NCI-H1092 (cell line): ENCODE results near the gene HOXA6.

Experiments used
- DNase-seq: peaks from one replicate; lab custom pipeline; 2025; lab: John Stamatoyannopoulos, UW

The HOXA6 gene

DNA sequence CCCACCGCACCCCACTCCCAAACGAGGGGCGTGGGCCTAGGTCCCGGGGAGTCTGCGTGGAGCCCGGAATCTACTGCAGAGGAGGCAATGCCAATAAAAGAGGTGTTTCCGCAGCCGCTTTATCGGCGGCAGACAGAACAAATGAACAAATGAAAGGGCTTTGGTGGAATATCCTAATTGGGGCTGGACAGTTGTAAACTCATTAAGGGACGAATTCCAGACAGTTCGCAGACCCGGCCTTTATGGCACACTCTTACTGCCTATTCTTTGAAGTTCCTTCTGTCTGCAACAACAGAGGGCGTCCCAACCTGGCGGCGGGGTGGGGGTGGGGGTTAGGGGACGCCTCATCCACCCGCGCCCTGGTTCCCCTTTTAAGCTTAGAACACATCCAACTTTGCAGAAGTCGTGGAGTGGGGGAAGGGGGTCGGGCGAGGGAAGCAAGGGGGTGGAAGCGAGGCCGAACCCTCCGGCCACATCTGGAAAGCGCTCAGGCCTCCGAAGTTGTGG lies 13.7 kb upstream of the HOXA6 start:
- DNase-seq = no peak

GRCh38 chr7:27160546-27161213 lies 13.1 kb upstream of the HOXA6 start:
- peak; percentile 82 for DNase-seq

DNA sequence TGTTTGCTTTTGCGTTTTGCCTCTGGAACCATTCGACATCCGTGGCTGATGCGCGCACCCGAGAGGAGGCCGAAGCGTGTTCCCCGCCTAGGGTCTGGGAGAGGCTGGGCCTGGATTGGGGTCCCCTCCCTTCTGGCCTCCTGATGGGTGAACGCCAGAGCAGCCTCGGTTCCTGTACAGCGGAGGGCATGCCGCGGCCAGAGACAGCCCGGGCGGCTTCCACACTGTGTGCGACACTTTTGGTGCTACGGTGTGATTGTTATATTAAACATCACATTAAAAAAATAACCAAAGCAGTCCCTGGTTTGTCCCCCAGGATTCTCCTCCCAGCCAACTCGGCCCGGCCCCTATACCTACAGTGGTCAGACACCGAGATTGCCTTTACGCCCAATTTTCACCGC lies 12.6 kb upstream of the HOXA6 start:
- DNase-seq = peak; percentile 59

- DNase-seq = no peak
These were observed 11.9 kb upstream of the HOXA6 start for GRCh38 chr7:27159266-27160144.

- DNase-seq = no peak
These were observed 11.1 kb upstream of the HOXA6 start for GRCh38 chr7:27158436-27159265.

DNA sequence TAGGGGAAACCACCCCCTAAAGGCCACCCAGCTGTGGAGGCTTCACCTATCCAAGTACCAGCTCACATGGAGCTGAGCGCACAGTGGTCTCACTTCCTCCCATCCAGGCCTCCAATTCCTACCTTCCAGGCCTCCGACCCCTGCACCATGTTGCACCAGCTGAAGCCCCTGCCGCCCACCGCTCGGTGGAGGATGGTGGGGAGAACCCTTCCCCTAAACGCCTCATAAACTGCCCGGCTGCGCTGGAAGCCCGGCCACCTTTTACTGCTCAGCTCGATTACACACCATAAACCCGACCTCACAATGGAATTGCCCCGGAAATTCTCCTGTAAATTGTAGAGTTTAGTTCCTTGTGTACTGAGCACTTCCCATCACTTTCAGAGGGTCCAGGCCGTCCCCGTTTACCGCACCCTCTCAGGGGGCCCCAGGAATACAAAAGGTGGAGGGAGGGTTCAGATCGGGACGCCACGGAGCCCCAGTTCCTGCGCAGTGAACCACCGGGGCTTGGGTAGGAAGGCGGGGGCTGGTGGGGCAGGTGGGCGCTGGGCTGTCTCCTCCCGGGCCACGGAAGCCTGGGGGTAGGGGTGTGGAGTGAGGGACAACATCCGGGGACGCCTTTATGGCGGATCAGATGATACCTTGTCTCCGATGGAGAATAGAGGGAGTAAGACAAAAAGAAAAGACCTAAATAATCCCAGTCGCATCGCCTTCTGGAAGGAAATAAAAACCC lies 10.3 kb upstream of the HOXA6 start:
- no peak for DNase-seq

DNA sequence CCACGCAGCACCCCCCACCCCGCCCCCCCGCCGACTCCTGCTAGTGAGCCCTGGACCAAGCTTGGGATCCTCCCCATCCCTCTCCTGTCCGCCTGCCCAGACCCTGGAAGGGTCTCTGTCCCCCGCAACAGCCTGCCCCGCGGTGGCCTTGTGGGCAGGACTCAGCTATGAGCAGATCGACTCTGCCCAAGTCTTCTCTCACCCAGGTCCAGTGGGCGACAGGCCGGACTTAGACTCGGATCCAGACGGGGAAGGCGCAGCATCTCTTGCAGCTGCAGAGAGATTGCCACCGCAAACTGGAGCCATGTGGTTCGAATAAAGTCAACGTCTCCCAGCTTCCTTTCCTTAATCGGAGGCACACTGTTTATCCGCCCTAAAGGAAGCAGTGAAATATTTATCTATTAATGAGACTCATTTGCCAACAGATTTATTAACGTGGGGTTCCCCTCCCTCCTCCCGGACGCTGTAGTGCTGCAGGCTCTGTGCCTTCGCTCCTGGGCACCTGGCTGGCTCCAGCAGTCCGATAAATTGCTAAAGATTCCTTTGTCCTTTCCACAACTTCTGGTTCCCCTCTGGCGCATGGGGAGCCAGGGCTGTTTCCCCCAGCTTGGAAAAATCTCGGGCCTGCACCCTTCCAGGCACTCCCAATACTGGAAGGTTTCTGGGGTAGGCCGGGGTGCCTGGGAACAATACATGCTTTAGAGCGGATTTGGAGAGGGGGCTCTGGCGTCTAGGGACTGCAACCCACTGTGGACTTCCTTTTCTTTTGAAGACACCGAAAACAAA lies 9.5 kb upstream of the HOXA6 start:
- no peak for DNase-seq

DNA sequence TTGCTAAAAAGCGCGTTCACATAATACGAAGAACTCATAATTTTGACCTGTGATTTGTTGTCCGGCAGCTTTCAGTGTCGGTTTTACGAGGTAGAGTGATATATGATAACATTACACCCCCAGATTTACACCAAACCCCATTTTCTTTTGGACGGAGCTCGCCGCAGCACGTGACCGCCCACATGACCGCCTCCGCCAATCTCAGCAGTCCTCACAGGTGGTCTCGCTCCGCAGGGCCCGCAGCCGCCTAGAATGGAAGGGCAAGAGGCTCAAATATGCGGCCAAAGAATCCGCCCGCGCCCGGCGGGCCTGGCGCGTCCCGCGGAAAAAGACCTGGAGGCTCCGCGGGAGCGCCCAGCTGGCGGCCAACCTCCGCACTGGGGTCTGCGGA lies 8.9 kb upstream of the HOXA6 start, which contains the start of gene HOXA7:
HOXA7 (minus strand) TSS at position 168 of the 391 bp plus-strand sequence; CDS start at position 38, 130 bp downstream.
- peak; percentile 75 for DNase-seq

- peak; percentile 70 for DNase-seq
These were observed 8.4 kb upstream of the HOXA6 start for GRCh38 chr7:27155816-27156507.

DNA sequence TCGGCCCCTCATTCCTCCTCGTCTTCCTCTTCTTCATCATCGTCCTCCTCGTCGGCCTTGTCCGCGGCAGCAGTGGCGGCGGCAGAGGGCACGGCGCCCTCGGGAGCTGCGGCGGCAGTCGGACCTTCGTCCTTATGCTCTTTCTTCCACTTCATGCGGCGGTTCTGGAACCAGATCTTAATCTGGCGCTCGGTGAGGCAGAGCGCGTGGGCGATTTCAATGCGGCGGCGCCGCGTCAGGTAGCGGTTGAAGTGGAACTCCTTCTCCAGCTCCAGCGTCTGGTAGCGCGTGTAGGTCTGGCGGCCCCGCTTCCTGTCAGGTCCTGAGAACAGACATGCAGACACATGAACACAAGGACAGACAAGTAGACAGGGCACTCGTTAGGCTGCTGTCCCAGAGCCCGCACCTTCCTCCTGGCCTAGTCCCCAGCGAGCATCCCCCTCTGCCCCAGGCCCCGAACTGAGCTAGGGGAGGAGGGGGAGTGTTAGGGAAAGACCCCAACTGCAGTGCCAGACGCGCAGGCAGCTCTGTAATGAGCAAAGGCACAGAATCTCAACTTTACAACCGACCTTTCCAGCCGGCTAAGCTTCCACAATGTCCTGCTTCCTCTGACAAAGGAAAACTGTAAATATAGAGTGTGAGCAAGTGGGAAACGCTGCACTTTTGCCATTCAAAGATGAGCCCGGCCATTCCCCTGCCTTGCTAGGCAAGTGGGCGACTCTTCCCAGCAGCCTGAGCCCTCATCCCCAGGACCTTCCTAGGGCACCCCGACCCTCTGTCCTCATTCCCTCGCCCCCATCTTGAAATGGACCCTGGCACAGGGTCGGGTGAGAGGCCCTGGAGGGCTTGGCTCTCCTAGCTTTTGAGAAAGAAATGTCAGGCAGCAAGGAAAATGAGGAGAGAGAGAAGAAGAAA lies 7.6 kb upstream of the HOXA6 start:
- no peak for DNase-seq

DNA sequence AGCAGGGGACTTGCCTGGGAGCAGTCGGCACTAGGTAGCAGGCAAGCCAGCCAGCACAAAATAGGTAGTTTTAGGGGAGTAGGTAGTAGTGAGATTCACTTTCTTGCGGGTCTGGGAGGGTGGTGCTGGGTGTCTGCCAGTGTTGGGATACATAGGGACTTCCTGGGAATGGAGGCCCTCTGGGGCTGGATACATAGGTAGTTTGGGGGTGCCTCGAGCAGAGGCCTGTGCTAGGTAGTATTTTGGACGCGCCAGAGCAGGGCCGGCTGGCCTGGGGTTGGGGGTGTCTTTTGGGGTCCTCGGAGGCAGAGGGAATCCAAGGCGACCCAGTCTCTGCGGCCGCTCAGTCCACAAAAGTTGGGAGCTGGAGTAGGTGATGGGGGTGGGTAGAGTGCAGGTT lies 6.8 kb upstream of the HOXA6 start:
- DNase-seq = no peak

DNA sequence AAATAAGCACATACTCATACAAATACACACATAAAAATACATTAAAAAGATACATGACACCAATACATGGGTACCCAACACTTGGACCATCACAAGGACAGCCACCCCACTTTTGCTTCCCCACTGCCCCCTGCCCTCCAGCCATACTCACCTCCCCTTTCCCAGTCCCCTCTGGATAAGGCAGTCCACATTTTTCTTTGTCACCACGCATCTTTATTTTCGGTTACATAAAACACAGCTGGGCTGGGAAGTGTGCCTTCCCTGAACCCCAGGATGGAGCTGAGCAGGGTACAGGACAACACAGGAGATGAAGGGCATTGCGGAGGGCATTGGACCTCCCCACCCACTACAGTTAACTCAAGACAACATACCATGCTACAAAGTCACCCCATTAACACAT lies 6.0 kb upstream of the HOXA6 start:
- no peak for DNase-seq

GRCh38 chr7:27152816-27153442 lies 5.4 kb upstream of the HOXA6 start:
- DNase-seq = no peak

DNA sequence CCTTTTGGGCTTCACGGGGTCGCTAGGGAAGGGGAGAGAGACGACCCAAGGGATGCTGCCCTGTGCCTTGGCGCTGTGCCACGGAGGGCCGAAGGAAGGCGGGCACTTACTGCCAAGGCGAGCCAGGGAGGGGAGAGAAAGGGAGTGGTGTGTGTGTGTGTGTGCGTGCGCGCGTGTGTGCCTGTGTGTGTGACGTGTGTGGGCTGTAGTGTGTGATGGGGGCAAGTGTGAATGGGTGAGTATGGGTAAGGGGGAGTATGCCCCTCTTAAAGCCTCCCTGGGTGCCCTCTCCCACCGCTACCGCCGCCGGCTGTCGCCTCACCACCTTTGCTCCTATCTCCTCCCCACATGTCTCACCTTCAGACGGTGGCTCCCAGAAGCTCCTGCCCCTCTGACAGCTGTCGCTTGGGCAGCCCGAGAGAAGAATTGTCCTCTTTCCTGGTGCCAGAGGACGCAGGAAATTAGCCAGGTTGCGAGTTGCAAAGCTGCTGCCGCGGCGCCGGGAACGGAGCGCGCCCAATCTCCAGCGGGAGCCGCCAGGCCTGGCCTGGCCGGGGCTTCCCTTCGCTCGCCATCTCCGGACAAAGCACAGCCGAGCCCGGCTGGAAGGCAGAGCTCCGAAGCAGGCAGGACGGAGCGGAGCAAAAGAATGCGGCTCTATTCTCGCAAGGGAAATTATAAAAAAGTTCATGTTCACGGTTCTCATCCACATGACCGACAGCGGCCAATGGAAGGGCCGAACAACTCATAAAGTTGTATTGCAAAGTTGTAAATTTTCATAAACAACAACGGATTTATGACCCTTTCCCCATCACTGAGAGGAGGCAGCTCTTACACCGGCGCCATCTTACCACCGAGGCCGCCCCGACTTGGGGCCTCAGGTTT lies 4.6 kb upstream of the HOXA6 start, which contains the start of gene HOXA3:
HOXA3 (minus strand) TSS at position 653 of the 885 bp plus-strand sequence. CDS start 41,943 bp downstream, outside the sequence.
- DNase-seq = no peak

DNA sequence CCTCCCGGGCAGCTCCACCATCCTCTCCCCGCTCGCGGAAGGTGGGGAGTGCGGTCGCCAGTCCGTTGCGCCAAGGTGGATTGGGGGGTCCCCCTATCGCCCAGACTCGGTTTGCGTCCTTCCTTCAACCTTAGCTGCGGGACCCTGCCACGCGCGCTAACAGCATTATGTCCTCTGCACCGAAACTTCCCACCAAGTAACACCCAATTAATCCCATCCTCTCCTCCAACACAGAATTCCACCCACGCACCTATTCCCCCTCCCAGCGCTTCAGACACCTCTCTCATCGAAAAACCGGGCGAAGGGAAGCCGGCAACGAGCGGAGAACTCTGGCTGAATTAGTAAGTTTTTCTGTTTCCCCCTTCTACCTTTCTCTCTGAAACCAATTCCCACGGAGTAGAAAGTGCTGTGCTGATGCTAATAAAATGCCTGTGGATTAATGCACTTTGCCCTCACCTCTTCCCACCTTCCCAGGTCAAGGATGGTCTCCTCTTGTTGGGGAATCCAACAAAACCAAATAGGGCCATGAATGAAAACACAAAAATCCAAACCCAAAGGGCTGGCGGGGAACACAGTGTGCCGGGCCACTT lies 3.9 kb upstream of the HOXA6 start:
- no peak for DNase-seq

DNA sequence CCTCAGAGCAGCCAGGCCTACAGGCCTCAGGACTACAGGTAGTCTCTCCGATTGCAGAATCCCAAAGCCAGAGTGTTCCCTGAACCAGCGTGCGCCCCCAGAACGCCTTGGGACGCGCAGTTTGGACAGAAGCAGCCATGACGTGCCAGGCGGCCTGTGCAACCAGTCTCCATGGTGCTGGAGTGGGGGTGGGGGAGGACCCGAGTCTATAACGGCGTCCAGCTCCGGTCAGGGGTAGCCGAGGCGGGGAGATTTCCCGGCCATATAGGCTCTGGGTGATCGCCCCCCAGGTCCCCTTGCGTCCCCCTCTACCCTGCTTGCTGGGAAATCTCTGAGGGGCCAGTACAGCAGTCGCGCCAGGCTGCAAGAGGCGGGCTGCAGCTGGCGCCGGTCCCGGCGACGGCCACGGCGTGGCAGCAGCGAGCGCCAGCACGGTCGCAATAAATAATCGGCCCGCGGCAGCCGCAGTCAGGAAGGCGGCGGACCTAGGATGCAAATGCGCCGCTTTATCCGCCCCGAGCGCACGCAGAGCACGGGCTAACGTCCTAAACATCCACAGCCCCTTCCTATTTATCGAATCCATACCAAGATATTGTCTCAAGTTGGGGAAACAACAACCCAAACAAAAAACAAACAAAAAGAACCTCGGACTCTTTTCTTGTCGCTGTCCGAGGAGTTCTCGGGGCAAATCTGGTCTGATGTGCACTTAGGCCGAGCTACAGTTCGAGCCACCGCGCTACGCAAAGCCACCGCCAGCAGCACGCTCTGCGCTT lies 3.2 kb upstream of the HOXA6 start:
- peak; percentile 80 for DNase-seq
